HepG2 (cell line): Measurements from ENCODE around the gene MSRB2. TPM values are rescaled to one million over a fixed set of nuclear protein-coding genes. Genes with fewer than 3 reads are reported as not detected.
A peak's percentile ranks its signal among the peaks of the same experiment; 100 is the strongest.

Experiments
- ATRX ChIP-seq: sonication (generic); formaldehyde crosslinking; IDR thresholded peaks from 2 replicates; pipeline ENCODE4 v1.4.0; 2020; ENCODE audit warnings: missing genetic modification reagents, borderline replicate concordance
- CHD4 ChIP-seq: fragments of 200-600 bp; sonication (generic); IDR thresholded peaks from 2 replicates; pipeline ENCODE4 v1.7.0; 2017; ENCODE audit warnings: mild to moderate bottlenecking, low read length, borderline replicate concordance
- FOXA1 ChIP-seq, 2 experiments: fragments of 450-650 bp in 1 of 2; sonication (generic) in 1 of 2; formaldehyde crosslinking in 1 of 2; IDR thresholded peaks; 2 replicates each; pipeline versions ENCODE4 v1.4.0 to v1.6.1; 2016 to 2020; ENCODE audit warnings: missing genetic modification reagents in 1 of 2
- IKZF1 ChIP-seq: fragments of 450-650 bp; IDR thresholded peaks from 2 replicates; pipeline ENCODE4 v1.7.1; 2016
- PRDM15 ChIP-seq: sonication (generic); formaldehyde crosslinking; IDR thresholded peaks from 2 replicates; pipeline ENCODE4 v1.4.0; 2020; ENCODE audit warnings: missing genetic modification reagents
- RARA ChIP-seq: IDR thresholded peaks from 2 replicates; pipeline ENCODE4 v1.6.1; 2016; ENCODE audit warnings: missing genetic modification reagents, missing compliant biosample characterization
- RELA ChIP-seq: sonication (generic); formaldehyde crosslinking; IDR thresholded peaks from 2 replicates; pipeline ENCODE4 v1.4.0; 2020; ENCODE audit warnings: missing genetic modification reagents
- SMAD1 ChIP-seq: sonication (generic); formaldehyde crosslinking; IDR thresholded peaks from 2 replicates; pipeline ENCODE4 v1.4.0; 2020; ENCODE audit warnings: missing genetic modification reagents, low read depth, mild to moderate bottlenecking, borderline replicate concordance
- SNAPC4 ChIP-seq: sonication (generic); formaldehyde crosslinking; IDR thresholded peaks from 2 replicates; pipeline ENCODE4 v1.4.0; 2020; ENCODE audit warnings: mild to moderate bottlenecking, missing genetic modification reagents
- WIZ ChIP-seq: sonication (generic); formaldehyde crosslinking; IDR thresholded peaks from 2 replicates; pipeline ENCODE4 v1.5.1; 2020; ENCODE audit warnings: mild to moderate bottlenecking, missing genetic modification reagents
- ZBTB7A ChIP-seq: sonication (generic); formaldehyde crosslinking; IDR thresholded peaks from 2 replicates; pipeline ENCODE4 v1.8.0; 2022; ENCODE audit warnings: mild to moderate bottlenecking, missing genetic modification reagents
- ZMAT3 ChIP-seq: sonication (generic); formaldehyde crosslinking; conservative IDR thresholded peaks from 2 replicates; pipeline ENCODE4 v1.7.0; 2021; ENCODE audit warnings: missing genetic modification reagents
- ZSCAN9 ChIP-seq: IDR thresholded peaks from 2 replicates; pipeline ENCODE4 v1.6.1; 2016; ENCODE audit warnings: borderline replicate concordance
- polyA plus RNA-seq, 8 experiments: library from polyadenylated mRNA; depleted of rRNA in 3 of 8; stranded (reverse) in 7 of 8; unstranded in 1 of 8; fragments of >200 nt; fragmentation: Illumina TruSeq in 4 of 8; extraction: Trizol in 4 of 8; gene quantifications; 2 replicates each; pipeline versions ENCODE4 v1.2.1 to v1.2.3, GENCODE V29; 2011 to 2016; ENCODE audit warnings: low read depth in 4 of 8, missing spikeins in 1 of 8, mixed read lengths in 1 of 8; ENCODE audit not compliant: insufficient read depth in 1 of 8
- total RNA-seq, 5 experiments: library from RNA; depleted of rRNA; stranded (reverse); fragments of >200 nt; fragmentation: Illumina TruSeq; extraction: Trizol; gene quantifications; 2 replicates each; pipeline ENCODE4 v1.2.3, GENCODE V29; 2016; ENCODE audit warnings: low read depth in 1 of 5
- TF ChIP-seq, protein P1 (sequence below): sonication (generic); formaldehyde crosslinking; IDR thresholded peaks from 2 replicates; pipeline ENCODE4 v1.8.0; 2022; ENCODE audit warnings: missing genetic modification reagents, mild to moderate bottlenecking, moderate library complexity, borderline replicate concordance
- TF ChIP-seq, protein P2 (sequence below): sonication (generic); formaldehyde crosslinking; IDR thresholded peaks from 2 replicates; pipeline ENCODE4 v1.8.0; 2022; ENCODE audit warnings: mild to moderate bottlenecking, missing genetic modification reagents, borderline replicate concordance

MSRB2 gene
- total and polyA plus RNA-seq, 2 of the 13 experiments (the other 11 are each of a cell fraction or from before 2014, with no cell fraction given): 8.3 to 22.1 TPM

DNA sequence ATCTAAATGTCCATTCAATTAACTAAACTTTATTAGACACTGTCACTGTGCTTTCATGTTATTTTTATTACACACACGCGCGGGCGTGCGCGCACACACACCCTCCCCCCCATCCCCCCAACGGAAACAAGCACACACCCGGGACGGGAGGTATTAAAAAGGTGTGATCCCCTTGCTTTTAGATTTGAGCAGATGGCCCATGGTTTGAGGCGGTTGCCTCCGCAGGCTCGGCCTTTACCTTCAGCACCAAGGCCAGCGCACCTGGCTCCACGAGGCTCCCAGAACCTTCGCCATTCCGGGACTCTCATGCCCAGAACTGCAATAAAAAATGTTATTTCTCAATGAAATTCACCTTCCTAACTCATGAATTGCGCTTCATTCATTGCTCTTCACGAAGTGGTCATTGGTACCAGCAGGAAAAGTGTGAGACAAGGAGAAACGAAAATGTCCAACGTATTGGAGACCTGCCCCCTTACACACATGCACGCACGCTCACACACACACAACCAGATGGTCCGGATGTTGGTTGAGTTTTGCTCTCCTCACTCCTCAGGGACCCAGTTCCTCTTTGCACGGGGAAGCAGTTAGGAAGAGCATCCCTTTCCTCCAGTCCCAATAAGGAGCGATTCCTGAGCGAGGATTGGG is 76.0 kb downstream of the MSRB2 start (continued):
- no peak for TF ChIP-seq SMAD1 (CRISPR knock-in tag)
- no peak for TF ChIP-seq IKZF1
- no peak for TF ChIP-seq PRDM15
- TF ChIP-seq CHD4: no peak
- TF ChIP-seq, protein P1, sequence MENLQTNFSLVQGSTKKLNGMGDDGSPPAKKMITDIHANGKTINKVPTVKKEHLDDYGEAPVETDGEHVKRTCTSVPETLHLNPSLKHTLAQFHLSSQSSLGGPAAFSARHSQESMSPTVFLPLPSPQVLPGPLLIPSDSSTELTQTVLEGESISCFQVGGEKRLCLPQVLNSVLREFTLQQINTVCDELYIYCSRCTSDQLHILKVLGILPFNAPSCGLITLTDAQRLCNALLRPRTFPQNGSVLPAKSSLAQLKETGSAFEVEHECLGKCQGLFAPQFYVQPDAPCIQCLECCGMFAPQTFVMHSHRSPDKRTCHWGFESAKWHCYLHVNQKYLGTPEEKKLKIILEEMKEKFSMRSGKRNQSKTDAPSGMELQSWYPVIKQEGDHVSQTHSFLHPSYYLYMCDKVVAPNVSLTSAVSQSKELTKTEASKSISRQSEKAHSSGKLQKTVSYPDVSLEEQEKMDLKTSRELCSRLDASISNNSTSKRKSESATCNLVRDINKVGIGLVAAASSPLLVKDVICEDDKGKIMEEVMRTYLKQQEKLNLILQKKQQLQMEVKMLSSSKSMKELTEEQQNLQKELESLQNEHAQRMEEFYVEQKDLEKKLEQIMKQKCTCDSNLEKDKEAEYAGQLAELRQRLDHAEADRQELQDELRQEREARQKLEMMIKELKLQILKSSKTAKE (CRISPR knock-in tag): no peak
- no peak for TF ChIP-seq FOXA1 (IDR thresholded peaks at IDR 0.05)
- no peak for TF ChIP-seq FOXA1 (CRISPR knock-in tag; IDR thresholded peaks at IDR 0.05)
- TF ChIP-seq ATRX: no peak
- TF ChIP-seq RARA: 0 out of 2 replicates have a peak, but pooled peaks have one; percentile 22
- TF ChIP-seq WIZ: peak; percentile 74; the same call in 1 of the 2 replicates
- TF ChIP-seq, protein P2, sequence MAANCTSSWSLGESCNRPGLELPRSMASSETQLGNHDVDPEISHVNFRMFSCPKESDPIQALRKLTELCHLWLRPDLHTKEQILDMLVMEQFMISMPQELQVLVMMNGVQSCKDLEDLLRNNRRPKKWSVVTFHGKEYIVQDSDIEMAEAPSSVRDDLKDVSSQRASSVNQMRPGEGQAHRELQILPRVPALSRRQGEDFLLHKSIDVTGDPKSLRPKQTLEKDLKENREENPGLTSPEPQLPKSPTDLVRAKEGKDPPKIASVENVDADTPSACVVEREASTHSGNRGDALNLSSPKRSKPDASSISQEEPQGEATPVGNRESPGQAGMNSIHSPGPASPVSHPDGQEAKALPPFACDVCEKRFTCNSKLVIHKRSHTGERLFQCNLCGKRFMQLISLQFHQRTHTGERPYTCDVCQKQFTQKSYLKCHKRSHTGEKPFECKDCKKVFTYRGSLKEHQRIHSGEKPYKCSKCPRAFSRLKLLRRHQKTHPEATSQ (CRISPR knock-in tag): no peak
- TF ChIP-seq ZMAT3 (CRISPR knock-in tag): no peak
- TF ChIP-seq ZBTB7A: no peak
- TF ChIP-seq RELA (CRISPR knock-in tag): no peak
- peak; percentile 69; the same call in 1 of the 2 replicates for TF ChIP-seq ZSCAN9 (CRISPR knock-in tag)
- no peak for TF ChIP-seq SNAPC4 (CRISPR knock-in tag)
